KOPT-K1 (cell line): Measurements from ENCODE around the gene MYO1G.

Source experiments
- H3K27ac ChIP-seq: fragments of 200-600 bp; sonication (generic); 2 replicates; pipeline ENCODE4 v1.5.1; 2016; ENCODE audit warnings: antibody characterized with exemption, mild to moderate bottlenecking, low read depth, low read length; ENCODE audit not compliant: poor library complexity, severe bottlenecking
- H3K36me3 ChIP-seq: fragments of 200-600 bp; sonication (generic); 2 replicates; pipeline ENCODE4 v1.5.1; 2017; ENCODE audit warnings: antibody characterized with exemption, mild to moderate bottlenecking, low read length, moderate library complexity; ENCODE audit not compliant: insufficient read depth
- H3K9me3 ChIP-seq: fragments of 200-600 bp; sonication (generic); 2 replicates; pipeline ENCODE4 v1.5.1; 2017; ENCODE audit warnings: antibody characterized with exemption, low read length, mild to moderate bottlenecking; ENCODE audit not compliant: insufficient read depth, poor library complexity, severe bottlenecking

Gene MYO1G

GRCh38 chr7:44918029-44918428 lies 60.8 kb downstream of the MYO1G start:
- Histone ChIP-seq H3K36me3 (no peaks in the 10 kb centered on the region), H3K9me3 (no peaks in the 10 kb centered on the region), H3K27ac (no peak overlapping the region)

GRCh38 chr7:44917465-44917864 lies 61.4 kb downstream of the MYO1G start:
- Histone ChIP-seq H3K27ac (no peak overlapping the region), H3K36me3 (no peaks in the 10 kb centered on the region), H3K9me3 (no peaks in the 10 kb centered on the region)

GRCh38 chr7:44914992-44915607 lies 63.7 kb downstream of the MYO1G start:
- Histone ChIP-seq H3K9me3 (no peaks in the 10 kb centered on the region), H3K27ac (no peak overlapping the region), H3K36me3 (no peaks in the 10 kb centered on the region)

GRCh38 chr7:44912775-44913347 lies 66.0 kb downstream of the MYO1G start:
- Histone ChIP-seq H3K27ac (no peak overlapping the region), H3K36me3 (no peaks in the 10 kb centered on the region), H3K9me3 (no peaks in the 10 kb centered on the region)
